GM18526 (cell line): ENCODE results near the gene HSD17B8.

Experiments used
- POLR2A ChIP-seq: IDR thresholded peaks from 3 replicates; pipeline ENCODE4 v1.6.1; 2011; ENCODE audit not compliant: insufficient read length; ENCODE audit errors: extremely low read depth

Gene HSD17B8

GRCh38 chr6:33194431-33194979 lies 9.9 kb upstream of the HSD17B8 start:
- TF ChIP-seq POLR2A = no peak

- no peak for TF ChIP-seq POLR2A
Measured at GRCh38 chr6:33195304-33196165, 8.9 kb upstream of the HSD17B8 start.

- no peak for TF ChIP-seq POLR2A
Measured at GRCh38 chr6:33197431-33198048, 6.9 kb upstream of the HSD17B8 start.

GRCh38 chr6:33198159-33198852 lies 6.1 kb upstream of the HSD17B8 start:
- no peak for TF ChIP-seq POLR2A

- no peak for TF ChIP-seq POLR2A
Measured at GRCh38 chr6:33198853-33199436, 5.5 kb upstream of the HSD17B8 start.

GRCh38 chr6:33199687-33200218 lies 4.7 kb upstream of the HSD17B8 start:
- TF ChIP-seq POLR2A = no peak

GRCh38 chr6:33200219-33201146 lies 4.0 kb upstream of the HSD17B8 start, which contains the start of the genes RXRB and SLC39A7:
TSS of gene RXRB (minus strand) at chr6:33200665. CDS start at chr6:33200476, 189 bp downstream.
TSS of gene SLC39A7 (plus strand) at chr6:33200867. CDS start at chr6:33201246, 379 bp downstream.
- peak; percentile 88 for TF ChIP-seq POLR2A

- no peak for TF ChIP-seq POLR2A
Measured at GRCh38 chr6:33201147-33201545, 3.3 kb upstream of the HSD17B8 start.

GRCh38 chr6:33201935-33202334 lies 2.5 kb upstream of the HSD17B8 start:
- no peak for TF ChIP-seq POLR2A

- TF ChIP-seq POLR2A = no peak
Measured at GRCh38 chr6:33202799-33203198, 1.7 kb upstream of the HSD17B8 start.

- TF ChIP-seq POLR2A = no peak
Measured at GRCh38 chr6:33203443-33204164, 851 bp upstream of the HSD17B8 start.

- TF ChIP-seq POLR2A = no peak
Measured at GRCh38 chr6:33204165-33204414, 365 bp upstream of the HSD17B8 start.
